Stimulated activated CD4-positive, alpha-beta T cell treated with anti-CD3 and anti-CD28 coated beads, Interleukin-2, amount 100 ng/mL, for 4 hours (primary cell): Measurements from ENCODE around the gene PLA2G2C.
"Not testable (repeated sequence)": the region's sequence is repeated elsewhere in the genome, so short reads cannot be mapped to it uniquely, and the experiment has no call there.

ENCODE experiments used
- DNase-seq: peaks from one replicate; pipeline ENCODE4 v3.0.0-alpha.2; 2020; ENCODE audit warnings: low read depth

PLA2G2C gene

DNA sequence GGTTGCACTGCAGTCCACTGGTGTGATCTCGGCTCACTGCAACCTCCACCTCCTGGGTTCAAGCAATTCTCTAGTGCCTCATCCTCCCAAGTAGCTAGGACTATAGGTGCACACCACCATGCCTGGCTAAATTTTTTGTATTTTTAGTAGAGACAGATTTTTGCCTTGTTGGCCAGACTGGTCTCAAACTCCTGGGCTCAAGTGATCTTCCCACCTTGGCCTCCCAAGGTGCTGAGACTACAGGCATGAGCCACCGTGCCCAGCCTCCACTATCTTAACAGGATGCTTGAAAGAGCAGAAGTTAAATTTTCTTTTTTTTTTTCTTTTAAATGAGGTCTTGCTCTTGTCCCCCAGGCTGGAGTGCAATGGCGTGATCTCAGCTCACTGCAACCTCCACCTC lies 55.8 kb downstream of the PLA2G2C start:
- DNase-seq: not testable (repeated sequence)

DNA sequence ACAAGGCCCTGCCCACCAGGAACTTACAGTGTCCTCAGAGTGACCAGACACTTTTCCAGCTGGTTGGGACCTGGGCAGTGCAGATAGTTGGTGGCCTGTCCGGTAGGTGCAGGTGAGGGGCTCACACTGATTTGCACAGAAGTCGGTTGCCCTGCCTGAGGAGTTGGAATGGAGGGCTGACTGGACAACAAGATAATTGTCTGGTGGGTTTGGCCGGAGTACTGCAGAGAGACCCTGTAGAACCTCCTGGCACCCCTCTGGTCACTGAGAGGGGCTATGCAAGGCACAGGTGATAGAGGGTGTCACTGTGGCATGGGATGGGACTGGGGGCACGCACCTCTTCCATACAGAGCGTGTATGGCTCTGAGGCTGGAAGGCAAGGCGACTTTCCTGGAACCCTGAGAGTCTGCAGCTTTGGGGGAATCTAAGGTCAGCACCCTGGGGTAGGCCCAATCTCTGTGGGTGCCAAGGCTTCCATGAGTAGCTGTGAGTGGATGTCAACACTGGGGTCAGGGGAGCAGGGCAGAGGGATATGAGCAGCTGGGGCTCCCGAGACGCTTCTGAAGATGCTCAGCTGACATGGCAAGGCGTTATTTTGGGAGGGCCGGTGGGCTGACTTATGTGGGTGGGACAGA lies 59.4 kb downstream of the PLA2G2C start:
- DNase-seq: no peak

- no peak for DNase-seq
Measured at GRCh38 chr1:20126041-20126805, 60.1 kb downstream of the PLA2G2C start.

- DNase-seq: no peak
Measured at GRCh38 chr1:20125100-20125499, 61.2 kb downstream of the PLA2G2C start.

DNA sequence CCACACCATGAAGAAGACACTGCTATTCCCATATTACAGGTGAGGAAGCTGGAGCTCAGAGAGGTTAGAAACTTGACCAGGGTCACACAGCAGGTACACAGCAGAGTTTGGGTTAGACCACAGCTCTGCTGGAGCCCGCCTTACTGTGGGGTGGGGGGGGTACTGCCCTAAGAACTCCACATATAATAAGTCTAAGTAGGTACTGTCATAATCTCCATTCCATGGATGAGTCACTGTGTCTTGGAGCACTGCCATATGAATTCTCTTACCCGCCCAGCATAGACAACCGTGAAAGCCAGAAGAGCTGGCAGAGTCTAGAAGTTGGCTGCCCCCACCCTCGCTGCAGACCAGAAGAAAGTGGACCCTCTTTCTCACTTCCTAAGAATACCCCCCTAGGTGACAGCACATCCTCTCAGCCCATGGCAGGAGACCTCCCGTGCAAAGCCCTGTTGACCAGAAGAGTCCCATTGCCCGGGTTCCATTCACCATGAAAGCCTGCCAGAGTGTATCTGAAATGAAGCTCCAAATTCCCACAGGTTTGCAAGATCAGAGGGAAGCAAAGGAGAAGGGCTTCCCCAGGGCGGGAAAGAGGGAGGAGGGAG lies 61.8 kb downstream of the PLA2G2C start:
- DNase-seq: no peak

- DNase-seq: no peak
Measured at GRCh38 chr1:20123722-20124455, 62.4 kb downstream of the PLA2G2C start.

- DNase-seq: no peak
Measured at GRCh38 chr1:20120796-20121195, 65.5 kb downstream of the PLA2G2C start.

GRCh38 chr1:20119347-20119746 lies 67.0 kb downstream of the PLA2G2C start, which contains the start of gene PLA2G2D:
TSS of gene PLA2G2D (minus strand) at chr1:20119536. CDS start at chr1:20119498, 38 bp downstream.
- DNase-seq: no peak

- DNase-seq: no peak
Measured at GRCh38 chr1:20117236-20117635, 69.1 kb downstream of the PLA2G2C start.

- no peak for DNase-seq
Measured at GRCh38 chr1:20115916-20116315, 70.4 kb downstream of the PLA2G2C start.

- DNase-seq: no peak
Measured at GRCh38 chr1:20115479-20115878, 70.8 kb downstream of the PLA2G2C start.

- no peak for DNase-seq
Measured at GRCh38 chr1:20114021-20114648, 72.2 kb downstream of the PLA2G2C start.
